Measurements from ENCODE around the gene PI4K2B.
A peak's percentile ranks its signal among the peaks of the same experiment; 100 is the strongest.
"Not testable (repeated sequence)": the region's sequence is repeated elsewhere in the genome, so short reads cannot be mapped to it uniquely, and the experiment has no call there.

The PI4K2B gene

DNA sequence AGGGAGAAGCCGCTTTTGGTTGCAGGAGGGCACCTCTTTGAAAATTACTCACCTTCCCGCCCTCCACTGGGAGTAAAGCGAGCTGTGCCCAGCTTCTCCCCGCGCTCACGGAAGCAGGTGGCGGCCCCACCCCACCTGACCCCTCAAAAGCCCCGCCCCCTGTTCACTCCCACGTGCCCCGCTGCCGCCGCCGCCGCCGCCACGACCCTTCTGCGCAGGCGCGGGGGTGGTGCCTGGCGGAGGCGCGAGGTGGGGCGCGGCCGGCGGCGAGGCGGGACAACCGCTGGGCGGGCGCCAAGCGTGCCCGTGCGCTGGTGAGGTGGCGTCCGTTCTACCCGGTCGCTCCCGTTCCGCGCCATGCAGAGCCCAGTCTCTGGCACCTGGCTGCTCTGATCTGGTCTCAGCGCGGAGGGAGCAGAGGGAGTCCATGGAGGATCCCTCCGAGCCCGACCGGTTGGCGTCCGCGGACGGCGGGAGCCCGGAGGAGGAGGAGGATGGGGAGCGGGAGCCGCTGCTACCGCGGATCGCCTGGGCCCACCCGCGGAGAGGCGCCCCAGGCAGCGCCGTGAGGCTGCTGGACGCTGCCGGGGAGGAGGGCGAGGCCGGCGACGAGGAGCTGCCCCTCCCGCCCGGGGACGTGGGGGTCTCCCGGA lies at the start of gene PI4K2B:
TSS of gene PI4K2B (plus strand) at position 297 of the 653 bp plus-strand sequence. CDS start at position 428, 131 bp downstream.
- DNase-seq, result peak; percentile 75 to 81

DNA sequence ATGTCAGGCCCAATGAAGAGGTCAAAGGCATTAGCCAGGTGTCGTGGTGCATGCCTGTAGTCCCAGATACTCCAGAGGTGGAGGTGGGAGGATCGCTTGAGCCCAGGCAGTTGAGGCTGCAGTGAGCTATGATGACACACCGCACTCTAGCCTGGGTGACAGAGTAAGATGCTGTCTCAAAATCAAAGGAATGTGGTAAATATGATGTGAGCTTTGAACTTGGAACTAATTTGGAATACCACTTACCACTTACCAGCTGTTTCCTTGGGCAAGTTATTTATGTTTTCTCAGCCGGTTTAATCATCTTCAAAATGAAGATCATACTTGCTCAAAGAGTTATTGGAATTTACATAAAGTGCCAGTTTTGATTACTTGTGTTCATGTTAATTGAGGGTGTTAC lies 49.8 kb upstream of the PI4K2B start:
- no peak for DNase-seq

DNA sequence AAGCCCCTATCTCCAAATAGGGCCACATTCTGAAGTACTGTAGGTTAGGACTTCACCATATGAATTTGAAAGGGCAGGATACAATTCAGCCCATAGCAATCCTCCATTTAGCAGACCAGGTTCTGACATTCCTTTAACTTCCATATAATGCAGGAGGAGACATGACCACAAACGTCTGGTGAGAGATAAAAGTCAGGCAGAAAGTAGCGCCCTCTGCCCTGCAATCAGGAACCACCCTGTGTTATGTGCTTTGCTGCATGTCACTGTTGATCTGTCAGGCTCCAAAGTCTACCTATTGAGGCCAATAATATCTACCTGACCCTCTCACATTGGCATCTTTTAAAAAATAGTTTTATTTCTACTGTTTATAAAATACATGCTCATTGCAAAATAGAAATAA lies 43.4 kb upstream of the PI4K2B start:
- DNase-seq, result no peak

DNA sequence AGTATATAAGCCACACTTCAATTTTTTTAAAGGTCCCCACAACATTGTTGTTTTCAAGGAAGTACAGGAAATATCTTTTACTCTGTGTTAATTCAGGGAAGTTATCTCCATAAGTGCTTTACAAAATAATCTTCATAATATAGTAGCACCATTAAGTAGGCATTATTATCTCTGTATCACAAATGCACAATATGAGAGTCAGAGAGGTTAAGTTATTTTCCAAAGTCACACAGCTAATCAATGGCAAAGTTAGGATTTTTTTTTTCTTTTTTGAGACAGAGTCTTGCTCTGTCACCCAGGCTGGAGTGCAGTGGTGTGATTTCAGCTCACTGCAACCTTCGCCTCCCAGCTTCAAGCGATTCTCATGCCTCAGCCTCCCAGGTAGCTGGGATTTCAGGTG lies 35.1 kb upstream of the PI4K2B start:
- DNase-seq, result no peak

DNA sequence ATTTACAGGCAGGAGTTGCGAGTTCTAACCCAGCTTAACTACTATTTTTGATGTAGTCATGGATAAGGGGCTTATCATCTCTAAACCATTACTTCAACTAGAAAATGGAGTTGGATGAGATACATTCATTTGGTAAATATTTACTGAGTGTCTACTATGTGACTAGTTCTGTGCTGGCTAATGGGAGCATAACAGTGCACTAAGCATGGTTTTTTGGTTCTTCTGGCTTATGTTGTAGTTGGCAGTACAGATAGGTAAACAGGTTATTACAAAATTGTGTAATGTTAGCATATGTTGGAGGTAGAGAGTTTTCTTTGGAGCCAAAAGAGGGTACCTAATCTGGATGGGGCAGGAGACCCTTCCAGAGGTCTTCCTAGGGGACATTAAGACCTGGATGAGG lies 25.8 kb upstream of the PI4K2B start:
- no peak for DNase-seq

DNA sequence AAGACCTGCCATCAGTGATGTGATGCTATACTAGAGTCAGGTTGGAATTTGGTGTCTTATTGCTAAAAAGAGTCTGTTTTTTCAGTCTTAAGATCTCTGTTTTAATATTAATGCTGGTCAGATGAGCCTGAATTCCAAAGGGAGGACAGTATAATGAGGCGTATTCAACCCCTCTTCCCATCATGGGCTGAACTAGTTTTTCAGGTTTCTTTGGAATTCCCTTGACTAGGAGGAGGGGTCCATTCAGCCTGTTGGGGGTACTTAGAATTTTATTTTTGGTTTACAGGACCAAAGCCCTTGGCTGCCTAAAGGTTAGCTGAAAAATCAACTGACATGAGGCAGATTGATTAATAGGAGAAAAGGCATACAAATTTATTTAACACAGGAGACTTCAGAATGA lies 24.1 kb upstream of the PI4K2B start:
- no peak for DNase-seq

DNA sequence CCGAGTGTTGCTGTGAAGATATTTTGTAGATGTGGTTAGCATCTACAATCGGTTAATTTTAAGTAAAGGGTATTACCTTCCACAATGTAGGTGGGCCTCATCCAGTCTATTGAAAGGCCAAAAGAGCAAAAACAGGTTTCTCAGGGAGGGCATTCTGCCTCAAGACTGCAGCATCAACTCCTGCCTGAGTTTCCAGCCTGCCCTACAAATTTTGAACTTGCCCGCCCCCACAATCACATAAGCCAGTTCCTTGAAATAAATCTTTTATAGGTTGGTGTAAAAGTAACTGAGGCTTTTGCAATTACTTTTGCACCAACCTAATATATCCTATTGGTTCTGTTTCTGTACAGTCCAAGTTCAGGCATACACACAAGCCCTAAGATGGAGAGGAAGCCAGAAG lies 22.1 kb upstream of the PI4K2B start:
- DNase-seq, result no peak

DNA sequence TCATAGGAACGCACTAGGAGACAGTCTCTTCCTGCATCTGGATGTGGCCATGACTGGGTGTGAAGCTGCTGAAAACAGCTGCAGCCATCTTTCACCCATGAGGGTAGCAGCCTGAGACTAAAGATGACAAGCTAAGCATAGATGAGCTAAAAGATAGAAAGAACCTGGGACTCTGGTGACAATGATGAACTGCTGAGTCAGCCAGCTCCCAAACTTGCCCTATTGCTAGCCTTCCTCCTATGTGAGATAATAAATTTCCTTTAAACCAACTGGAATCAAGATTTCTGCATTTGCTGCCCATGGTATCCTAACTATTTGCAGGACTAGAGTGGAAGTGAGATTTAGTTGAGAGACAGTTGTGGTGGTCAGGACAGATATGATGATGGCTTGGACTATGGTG lies 21.0 kb upstream of the PI4K2B start:
- no peak for DNase-seq

DNA sequence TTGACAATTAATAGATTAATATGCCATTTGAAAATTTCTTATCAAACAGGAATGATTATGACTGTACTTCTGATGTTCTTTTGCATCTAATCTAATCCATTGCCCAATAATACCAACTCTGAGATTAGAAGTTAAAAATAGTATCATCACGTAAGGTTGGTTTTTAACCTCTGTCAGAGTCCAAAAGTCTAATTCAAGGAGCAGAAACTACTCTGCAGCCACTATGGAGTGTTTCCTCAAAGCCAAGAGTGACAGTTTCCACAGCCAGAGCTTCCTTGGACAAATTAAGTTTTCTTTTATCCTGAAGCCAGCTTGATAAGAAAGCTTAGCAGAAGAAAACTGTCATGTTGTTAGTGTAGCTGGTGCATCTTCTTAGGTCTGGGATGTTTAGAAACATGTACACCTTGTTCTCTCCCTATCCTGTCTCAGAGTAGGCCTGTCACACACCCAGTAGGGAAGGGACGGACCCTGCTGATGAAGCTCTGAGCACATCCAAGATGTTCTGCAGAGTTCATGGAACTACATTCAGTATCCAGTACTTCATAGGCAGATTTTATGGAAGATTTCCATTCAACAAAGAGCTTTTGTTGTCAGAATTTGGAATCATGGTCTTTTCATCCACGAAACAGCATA lies 20.4 kb upstream of the PI4K2B start:
- no peak for DNase-seq

DNA sequence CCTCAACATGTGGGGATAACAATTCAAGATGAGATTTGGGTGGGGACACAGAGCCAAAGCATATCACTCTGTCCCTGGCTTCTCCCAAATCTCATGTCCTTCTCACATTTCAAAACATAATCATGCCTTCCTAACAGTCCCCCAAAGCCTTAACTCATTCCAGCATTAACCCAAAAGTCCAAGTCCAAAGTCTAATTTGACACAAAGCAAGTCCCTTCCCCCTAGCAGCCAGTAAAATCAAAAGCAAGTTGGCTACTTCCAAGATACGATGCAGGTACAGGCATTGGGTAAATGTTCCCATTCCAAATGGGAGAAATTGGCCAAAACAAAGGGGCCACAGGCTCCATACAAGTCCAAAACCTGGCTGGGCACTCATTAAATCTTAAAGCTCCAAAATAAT lies 19.1 kb upstream of the PI4K2B start:
- not testable (repeated sequence) for DNase-seq

DNA sequence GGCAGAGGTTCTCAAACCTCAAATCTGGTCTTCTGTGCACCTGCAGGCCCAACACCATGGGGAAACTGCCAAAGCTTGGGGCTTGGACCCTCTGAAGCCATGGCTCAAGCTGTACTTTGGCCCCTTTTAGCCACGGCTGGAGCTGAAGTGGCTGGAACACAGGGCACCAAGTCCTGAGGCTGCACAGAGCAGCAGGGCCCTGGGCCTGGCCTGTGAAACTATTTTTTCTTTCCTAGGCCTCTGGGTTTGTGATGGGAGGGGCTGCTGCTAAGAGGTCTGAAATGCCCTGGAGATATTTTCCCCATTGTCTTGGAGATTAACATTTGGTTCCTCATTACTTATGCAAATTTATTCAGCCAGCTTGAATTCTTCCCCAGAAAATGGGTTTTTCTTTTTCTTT lies 18.3 kb upstream of the PI4K2B start:
- no peak for DNase-seq

DNA sequence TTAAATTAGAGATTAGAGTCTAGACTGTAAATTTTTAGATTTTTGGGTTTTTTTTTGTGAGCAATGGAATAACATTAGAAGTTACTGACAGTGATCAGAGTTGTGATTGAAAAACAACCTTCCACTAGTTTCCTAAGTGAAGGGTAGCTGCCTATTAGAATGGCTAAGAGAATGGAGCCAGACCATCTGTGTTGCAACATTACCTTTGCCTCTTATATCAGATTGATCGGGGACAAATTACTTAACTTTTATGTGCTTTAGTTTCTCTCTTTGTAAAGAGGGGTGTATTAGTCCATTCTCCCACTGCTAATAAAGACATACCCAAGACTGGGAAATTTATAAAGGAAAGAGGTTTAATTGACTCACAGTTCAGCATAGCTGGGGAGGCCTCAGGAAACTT lies 12.5 kb upstream of the PI4K2B start:
- no peak for DNase-seq

DNA sequence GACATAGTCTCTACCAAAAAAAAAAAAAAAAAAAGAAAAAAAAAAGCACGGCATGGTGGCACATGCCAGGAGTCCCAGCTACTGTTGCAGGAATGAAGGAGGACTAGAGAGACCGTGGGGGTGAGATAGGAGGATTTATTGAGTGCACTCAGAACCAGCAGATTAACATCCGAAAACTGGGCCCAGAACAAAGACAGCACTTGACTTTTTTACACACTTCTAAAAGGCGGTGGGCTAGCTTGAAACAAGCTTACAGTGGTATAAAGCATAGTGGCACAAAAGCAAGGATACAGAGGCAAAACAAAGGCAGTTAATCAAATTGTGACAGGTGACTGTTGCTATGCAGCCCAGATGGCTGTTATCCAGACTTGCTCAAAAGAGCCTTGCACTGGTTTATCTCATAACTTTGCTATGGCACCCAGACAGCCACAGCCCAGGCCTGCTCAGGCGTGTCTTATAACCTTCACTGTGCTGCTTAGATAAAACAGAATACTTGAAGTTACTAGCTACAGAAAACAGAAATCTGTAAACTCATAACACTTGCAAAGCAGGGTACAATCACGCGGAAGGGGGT lies 9.9 kb upstream of the PI4K2B start:
- peak; percentile 32 to 46 for DNase-seq

DNA sequence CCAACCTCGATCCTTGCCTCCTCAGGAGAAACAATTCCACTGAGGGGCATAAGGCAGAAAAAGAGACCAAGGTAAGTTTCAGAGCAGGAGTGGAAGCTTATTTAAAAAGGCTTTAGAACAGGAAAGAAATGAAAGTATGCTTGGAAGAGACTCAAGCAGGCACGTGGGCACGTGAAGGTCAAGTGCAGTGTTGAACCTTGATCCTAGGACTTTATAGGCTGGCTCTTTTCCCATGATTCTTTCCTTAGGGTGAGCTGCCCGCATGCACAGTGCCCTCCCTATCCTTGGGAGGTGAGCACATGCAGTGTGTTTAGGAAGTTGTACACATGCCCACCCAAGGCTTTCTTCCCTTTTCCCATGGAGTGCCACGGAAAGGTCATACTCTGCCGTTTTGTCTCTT lies 4.0 kb upstream of the PI4K2B start:
- no peak for DNase-seq

DNA sequence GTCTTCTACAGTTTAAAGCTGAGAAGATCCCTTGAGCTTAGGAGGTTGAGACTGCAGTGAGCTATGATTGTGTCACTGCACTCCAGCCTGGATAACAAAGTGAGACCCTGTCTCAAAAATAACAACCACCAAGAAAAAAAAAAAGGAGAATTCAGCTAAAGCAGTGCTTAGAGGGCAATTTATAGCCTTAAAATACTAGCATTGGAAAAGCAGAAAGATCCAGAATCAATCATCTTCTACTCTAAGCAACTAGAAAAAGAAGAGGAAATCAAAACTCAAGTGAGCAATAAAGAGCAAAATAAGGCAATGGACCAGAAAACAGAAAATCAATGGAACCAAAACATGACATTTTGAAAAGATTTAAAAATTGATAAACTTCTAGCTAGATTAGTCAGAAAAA lies 639 bp upstream of the PI4K2B start:
- DNase-seq, result no peak

DNA sequence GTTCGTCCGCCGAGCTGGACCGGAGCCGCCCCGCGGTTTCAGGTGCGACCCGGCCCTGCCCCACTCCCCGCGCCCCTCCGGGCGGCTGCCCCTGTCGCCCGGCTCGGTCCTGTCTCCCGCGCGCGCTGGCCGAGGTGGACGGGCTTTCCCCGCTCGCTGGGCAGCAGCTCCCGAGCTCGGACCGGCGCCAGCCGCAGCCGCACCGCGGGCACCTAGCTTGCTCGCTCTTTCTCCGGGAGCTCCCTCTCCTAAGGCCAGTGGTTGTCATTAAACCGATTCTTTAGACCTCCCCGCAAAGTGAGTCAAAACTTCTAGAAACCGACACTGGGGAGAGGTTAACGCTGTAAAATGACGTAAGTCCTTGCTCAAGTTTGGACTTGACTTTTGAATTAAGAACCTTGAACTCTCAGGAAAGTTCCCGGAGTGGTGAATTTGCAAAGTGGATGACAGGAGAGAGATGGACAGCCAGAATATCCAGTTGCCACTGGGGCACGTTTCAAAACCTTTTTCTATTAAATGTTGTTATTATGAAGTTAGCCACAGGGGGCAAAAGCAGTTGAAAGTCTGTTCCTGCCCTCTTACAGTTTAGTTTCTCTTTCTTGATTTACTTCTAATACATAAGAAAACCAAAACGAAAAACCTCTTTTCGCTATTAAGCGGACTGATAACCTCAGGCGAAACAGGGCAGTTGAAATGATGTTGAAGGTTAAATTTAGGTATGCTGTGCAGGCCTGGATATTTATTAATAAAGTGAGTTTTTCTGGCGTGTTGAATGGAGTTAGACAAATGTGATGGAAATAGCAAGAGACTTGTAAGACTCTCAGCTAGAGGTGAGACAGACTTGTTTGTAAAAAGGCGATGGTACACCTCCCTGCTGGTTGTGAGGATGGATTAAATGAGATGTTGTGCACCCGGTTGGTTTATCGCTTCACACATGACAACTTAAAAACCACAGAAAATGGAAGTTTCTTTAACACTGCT lies 847 bp downstream of the PI4K2B start:
- peak; percentile 87 to 93 for DNase-seq

DNA sequence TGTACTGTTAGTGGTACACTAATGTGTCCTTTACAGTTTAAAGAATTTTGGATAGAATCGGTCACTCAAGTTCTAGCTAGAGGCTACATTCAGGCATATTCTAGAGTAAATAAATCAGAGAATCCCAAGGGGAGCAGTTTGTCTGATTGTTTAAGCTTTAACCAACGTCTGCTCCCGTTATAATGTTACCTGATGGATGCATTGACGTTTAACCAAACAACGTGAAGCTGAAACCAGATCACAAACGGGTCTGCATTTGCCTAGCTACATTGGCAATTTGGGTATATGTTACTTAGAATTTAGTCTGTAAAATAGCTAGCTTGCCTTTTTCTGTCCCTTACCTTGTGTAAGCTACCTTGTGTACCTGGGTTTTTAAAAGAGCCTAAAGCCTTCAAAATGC lies 1.6 kb downstream of the PI4K2B start:
- no peak for DNase-seq

DNA sequence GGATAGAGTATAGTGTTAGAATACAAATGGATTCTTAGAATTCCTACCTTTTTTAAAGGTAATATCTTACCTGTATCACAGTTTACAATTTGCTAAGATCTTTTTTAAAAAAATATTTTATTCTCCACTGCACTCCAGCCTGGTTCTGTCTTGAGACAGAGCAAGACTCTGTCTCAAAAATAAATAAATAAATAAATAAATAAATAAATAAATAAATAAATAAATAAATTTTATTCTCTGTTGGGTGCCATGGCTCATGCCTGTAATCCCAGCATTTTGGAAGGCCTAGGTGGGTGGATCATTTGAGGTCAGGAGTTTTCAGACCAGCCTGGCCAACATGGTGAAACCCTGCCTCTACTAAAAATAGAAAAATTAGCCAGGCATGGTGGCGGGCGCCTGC lies 2.2 kb downstream of the PI4K2B start:
- DNase-seq, result not testable (repeated sequence)

DNA sequence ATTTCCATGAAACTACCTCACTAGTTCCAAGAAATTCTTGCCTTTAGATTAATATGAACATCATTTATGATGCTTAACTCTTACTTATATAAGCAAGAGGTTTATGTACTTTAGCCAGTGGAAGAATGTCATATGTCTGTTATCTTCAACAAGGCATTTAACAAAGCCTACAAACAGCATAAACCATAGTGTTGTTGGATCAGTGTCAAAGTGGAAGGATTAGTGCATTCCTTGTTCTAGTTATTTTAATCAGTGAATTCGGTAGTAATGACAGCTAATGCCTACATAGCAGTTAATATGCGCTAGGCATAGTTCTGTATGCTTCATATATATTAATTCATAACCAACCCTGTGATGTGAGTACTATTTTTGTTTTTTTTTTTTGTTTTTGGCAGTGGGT lies 3.1 kb downstream of the PI4K2B start:
- DNase-seq, result no peak

DNA sequence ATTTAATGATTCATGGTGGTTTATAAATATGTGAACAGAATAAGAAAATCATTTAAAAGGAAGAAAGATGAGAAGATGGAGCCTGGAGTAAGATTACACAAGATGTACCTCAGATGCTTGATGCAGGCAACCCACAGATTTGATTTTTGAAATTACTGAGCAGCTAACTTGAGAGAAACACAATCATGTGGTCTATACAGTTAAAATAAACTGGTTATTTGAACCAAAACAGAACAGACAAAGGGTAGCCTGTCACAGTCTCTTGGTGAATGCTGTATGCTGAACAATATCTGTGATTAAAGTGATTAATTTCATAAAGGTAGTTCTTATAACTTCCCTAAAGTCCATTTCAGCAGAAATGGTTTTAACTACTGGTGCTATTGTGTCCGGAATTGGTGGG lies 4.2 kb downstream of the PI4K2B start:
- no peak for DNase-seq

DNA sequence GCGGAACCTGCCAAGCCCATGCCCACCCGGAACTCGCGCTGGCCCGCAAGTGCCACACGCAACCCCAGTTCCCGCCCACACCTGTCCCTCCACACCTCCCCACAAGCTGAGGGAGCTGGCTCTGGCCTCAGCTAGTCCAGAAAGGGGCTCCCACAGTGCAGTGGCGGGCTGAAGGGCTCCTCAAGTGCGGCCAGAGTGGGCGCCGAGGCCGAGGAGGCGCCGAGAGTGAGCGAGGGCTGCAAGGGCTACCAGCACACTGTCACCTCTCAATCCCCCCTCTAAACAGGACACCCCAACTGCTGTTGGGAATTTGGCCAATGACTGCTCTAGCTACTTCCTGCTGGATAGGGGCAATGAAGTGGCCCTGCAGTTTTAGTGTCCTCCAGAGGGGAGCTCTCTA lies 5.7 kb downstream of the PI4K2B start:
- DNase-seq, result not testable (repeated sequence)

DNA sequence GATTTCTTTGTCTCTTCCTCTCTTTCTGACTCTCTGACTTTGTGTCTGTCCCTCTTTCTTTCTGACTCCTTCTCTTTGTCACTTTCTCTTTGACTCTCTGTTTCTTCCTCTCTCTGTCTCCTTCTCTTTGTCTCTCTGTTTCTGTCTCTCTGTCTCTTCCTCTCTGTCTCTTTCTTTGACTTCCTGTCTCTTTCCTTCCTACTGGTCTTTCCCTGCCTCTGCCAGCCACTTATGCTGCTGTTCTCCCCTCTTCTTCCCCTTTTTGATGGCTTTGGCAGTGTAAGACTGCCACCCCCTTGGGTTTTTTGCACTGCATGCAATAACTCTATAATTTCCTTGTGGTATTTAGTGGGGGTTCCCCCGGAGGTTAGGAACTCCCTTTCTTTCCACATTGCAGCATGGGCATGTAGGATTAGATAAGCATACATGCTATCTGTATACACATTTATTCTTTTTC lies 6.9 kb downstream of the PI4K2B start:
- DNase-seq, result peak; percentile 68 to 77

DNA sequence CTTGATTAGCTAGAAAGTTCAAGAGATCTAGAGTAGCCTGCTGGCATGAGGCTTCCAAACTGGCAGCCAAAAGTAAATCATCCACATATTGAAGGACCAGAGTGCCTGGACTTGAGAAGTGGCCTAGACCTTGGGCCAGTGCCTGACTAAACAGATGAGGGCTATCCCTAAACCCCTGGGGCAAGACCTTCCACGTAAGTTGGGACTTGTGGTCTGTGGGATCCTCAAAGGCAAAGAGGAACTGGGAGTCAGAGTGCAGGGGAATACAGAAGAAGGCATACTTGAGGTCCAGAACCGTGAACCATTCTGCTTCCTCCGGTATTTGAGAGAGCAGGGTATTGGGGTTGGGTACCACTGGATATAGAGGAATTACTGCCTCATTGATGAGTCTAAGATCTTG lies 8.4 kb downstream of the PI4K2B start:
- DNase-seq, result not testable (repeated sequence)

Data from Kasumi-1 (cell line).